ENCODE results near the gene EPHB1. TPM values are rescaled to one million over a fixed set of nuclear protein-coding genes. Genes with fewer than 3 reads are reported as not detected.

Gene EPHB1
- total RNA-seq, 1 experiment from 2014 or later, result 0.11 TPM

DNA sequence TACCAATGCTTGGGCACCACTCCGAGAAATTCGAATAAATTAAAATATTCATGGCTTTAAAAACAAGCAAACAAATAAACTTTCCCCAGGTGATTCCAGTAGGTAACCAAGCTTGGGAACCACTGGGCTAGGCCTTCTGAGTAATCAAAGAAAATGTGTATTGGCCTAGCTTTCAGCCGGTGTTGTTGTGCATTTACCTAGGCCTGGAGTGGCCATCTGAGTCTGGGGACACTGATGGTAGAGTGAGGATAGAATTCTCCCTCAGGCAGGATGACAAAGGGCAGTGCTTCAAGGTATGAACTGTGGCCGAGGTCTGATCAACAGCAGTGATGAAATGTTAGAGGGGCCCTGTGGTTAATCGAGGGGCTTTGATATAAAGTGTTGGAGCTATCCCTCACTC is 440.5 kb downstream of the EPHB1 start:
- ChIA-PET CTCF (no interaction called here), POLR2A (ENCODE audit: low non-redundant PET) (no interaction called here)
- no TSS peak for BruUV-seq (replicated peaks)
- H3K4me3 ChIP-seq (ENCODE audit: low read depth, low read length, poor library complexity, severe bottlenecking), result no peak overlapping the region
- no peaks in the 10 kb centered on the region for H3K9me3 ChIP-seq (ENCODE audit: low read depth, low read length, poor library complexity, severe bottlenecking)
- no peak for DNase-seq (ENCODE audit: low spot score)
- intact Hi-C loops (cut with micrococcal nuclease; ENCODE audit: unreplicated experiment), result no loop called here
- TF ChIP-seq EZH2 (IDR thresholded peaks at IDR 0.05; ENCODE audit: borderline replicate concordance, low read depth, low read length, poor library complexity, severe bottlenecking), result no peak
- TF ChIP-seq, protein P1, sequence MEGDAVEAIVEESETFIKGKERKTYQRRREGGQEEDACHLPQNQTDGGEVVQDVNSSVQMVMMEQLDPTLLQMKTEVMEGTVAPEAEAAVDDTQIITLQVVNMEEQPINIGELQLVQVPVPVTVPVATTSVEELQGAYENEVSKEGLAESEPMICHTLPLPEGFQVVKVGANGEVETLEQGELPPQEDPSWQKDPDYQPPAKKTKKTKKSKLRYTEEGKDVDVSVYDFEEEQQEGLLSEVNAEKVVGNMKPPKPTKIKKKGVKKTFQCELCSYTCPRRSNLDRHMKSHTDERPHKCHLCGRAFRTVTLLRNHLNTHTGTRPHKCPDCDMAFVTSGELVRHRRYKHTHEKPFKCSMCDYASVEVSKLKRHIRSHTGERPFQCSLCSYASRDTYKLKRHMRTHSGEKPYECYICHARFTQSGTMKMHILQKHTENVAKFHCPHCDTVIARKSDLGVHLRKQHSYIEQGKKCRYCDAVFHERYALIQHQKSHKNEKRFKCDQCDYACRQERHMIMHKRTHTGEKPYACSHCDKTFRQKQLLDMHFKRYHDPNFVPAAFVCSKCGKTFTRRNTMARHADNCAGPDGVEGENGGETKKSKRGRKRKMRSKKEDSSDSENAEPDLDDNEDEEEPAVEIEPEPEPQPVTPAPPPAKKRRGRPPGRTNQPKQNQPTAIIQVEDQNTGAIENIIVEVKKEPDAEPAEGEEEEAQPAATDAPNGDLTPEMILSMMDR (conservative IDR thresholded peaks at IDR 0.05; ENCODE audit: low read depth, low read length), result no peak
- no peaks in the 10 kb centered on the region for H3K4me1 ChIP-seq (ENCODE audit: insufficient read depth, low read length, poor library complexity, severe bottlenecking)
- H3K27ac ChIP-seq (ENCODE audit: low read depth, low read length, poor library complexity, severe bottlenecking), result no peak overlapping the region
- H3K27me3 ChIP-seq (replicated peaks; ENCODE audit: insufficient read depth, low read depth, low read length, poor library complexity), result no peaks in the 10 kb centered on the region
- no peaks in the 10 kb centered on the region for H3K36me3 ChIP-seq (ENCODE audit: insufficient read depth, low read length, poor library complexity, severe bottlenecking)

DNA sequence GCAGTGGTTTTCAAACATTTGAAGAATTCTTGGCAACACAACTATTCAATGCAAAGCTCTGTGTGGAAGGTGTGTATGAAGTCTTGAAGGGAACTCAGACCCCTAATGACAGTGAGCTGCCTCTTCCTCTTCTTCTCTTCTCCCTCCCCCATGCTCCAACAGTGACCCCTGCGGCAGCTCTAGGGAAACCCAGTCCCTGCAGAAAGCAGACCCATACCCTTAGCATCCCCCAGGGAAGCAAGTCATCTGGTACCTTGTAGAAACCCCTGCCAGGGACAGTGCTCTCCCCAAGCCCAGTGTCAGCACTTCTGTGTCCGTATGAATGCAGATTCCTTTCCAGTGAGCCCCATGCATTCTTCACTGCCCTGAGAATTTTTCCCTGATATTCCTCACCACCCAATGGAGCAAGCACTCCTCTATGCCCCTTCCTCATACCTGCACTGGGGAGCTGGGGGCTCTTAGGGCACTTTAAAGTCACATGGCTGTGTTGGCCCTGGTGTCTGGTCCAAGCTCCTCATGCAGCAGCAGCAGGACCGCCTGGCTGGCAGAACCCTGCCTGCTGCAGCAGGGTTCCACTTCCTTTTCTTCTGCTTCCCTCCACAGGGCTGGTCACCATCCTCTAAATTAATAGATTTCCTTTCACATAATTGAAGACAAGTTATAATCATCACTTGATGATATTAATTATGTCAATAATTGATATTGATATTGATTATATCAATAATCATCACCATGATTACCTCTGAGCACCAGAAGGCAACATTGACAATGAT is 442.5 kb downstream of the EPHB1 start:
- no peak overlapping the region for H3K4me3 ChIP-seq (ENCODE audit: low read depth, low read length, poor library complexity, severe bottlenecking)
- no peak for DNase-seq (ENCODE audit: low spot score)
- no peaks in the 10 kb centered on the region for H3K27me3 ChIP-seq (replicated peaks; ENCODE audit: insufficient read depth, low read depth, low read length, poor library complexity)
- no peak overlapping the region for H3K27ac ChIP-seq (ENCODE audit: low read depth, low read length, poor library complexity, severe bottlenecking)
- ChIA-PET CTCF (no interaction called here), POLR2A (ENCODE audit: low non-redundant PET) (no interaction called here)
- no peaks in the 10 kb centered on the region for H3K36me3 ChIP-seq (ENCODE audit: insufficient read depth, low read length, poor library complexity, severe bottlenecking)
- H3K9me3 ChIP-seq (ENCODE audit: low read depth, low read length, poor library complexity, severe bottlenecking), result no peaks in the 10 kb centered on the region
- intact Hi-C loops (cut with micrococcal nuclease; ENCODE audit: unreplicated experiment), result no loop called here
- no peaks in the 10 kb centered on the region for H3K4me1 ChIP-seq (ENCODE audit: insufficient read depth, low read length, poor library complexity, severe bottlenecking)
- BruUV-seq (replicated peaks), result no TSS peak
- no peak for TF ChIP-seq EZH2 (IDR thresholded peaks at IDR 0.05; ENCODE audit: borderline replicate concordance, low read depth, low read length, poor library complexity, severe bottlenecking)
- TF ChIP-seq, protein P1 (conservative IDR thresholded peaks at IDR 0.05; ENCODE audit: low read depth, low read length), result no peak

DNA sequence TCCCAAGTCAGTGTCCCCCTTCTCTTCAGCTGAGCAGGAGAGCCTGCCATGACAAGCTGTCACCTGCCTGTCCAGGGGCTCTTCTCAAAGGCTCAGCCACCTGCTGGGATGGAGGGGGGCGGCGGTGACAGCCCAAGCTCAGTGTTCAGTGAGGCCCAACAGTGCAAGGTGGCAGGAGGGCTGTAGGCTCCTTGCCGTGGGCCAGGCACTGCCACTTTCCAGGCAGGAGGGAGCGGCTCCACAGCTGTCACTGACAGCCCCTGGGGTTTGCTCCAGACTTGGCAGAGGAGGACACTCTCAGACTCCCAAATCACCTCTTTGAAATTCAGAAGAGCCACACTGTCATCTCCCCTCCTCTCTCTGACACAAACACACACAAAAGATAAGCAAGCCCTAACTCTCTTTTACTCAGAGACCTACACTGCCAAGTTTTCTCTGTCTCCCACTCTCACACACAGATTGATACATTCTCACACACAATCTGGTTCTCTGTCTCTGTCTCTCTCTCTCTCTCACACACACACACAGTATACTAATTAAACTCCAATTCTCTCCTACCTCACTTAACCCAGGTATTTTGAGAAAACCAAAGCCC is 443.3 kb downstream of the EPHB1 start:
- no peak for DNase-seq (ENCODE audit: low spot score)
- TF ChIP-seq EZH2 (IDR thresholded peaks at IDR 0.05; ENCODE audit: borderline replicate concordance, low read depth, low read length, poor library complexity, severe bottlenecking), result no peak
- TF ChIP-seq, protein P1 (conservative IDR thresholded peaks at IDR 0.05; ENCODE audit: low read depth, low read length), result no peak
- Histone ChIP-seq H3K4me1 (ENCODE audit: insufficient read depth, low read length, poor library complexity, severe bottlenecking) (no peaks in the 10 kb centered on the region), H3K9me3 (ENCODE audit: low read depth, low read length, poor library complexity, severe bottlenecking) (no peaks in the 10 kb centered on the region), H3K27ac (ENCODE audit: low read depth, low read length, poor library complexity, severe bottlenecking) (no peak overlapping the region), H3K27me3 (replicated peaks; ENCODE audit: insufficient read depth, low read depth, low read length, poor library complexity) (no peaks in the 10 kb centered on the region), H3K36me3 (ENCODE audit: insufficient read depth, low read length, poor library complexity, severe bottlenecking) (no peaks in the 10 kb centered on the region), H3K4me3 (ENCODE audit: low read depth, low read length, poor library complexity, severe bottlenecking) (no peak overlapping the region)
- BruUV-seq (replicated peaks), result no TSS peak
- POLR2A ChIA-PET (ENCODE audit: low non-redundant PET), result no interaction called here
- CTCF ChIA-PET, result no interaction called here
- intact Hi-C loops (cut with micrococcal nuclease; ENCODE audit: unreplicated experiment), result no loop called here

Data from A673 (cell line).